Dendritic cell treated with granulocyte-macrophage colony-stimulating factor and Interleukin-4, amounts not matched to agents 40 ng/mL and 50 ng/mL, for 4 days (primary cell): ENCODE measurements around the gene CDC42BPB.

Source experiments
- H3K27ac Mint-ChIP-seq: one replicate; pipeline ENCODE4 v1.8.0; 2022; ENCODE audit warnings: mild to moderate bottlenecking, mixed read lengths
- H3K27me3 Mint-ChIP-seq: one replicate; pipeline ENCODE4 v1.8.0; 2022; ENCODE audit warnings: mild to moderate bottlenecking, mixed read lengths
- H3K36me3 Mint-ChIP-seq: one replicate; pipeline ENCODE4 v1.8.0; 2022; ENCODE audit warnings: low read depth, mixed read lengths
- H3K4me1 Mint-ChIP-seq: one replicate; pipeline ENCODE4 v1.8.0; 2022; ENCODE audit warnings: low read depth, mixed read lengths
- H3K4me3 Mint-ChIP-seq: one replicate; pipeline ENCODE4 v1.8.0; 2022; ENCODE audit warnings: mild to moderate bottlenecking, moderate library complexity, mixed read lengths
- H3K9me3 Mint-ChIP-seq: one replicate; pipeline ENCODE4 v1.8.0; 2022; ENCODE audit warnings: mixed read lengths
- intact Hi-C: fragments of 100-400 bp; cut with micrococcal nuclease; formaldehyde crosslinking; loops from one replicate; pipeline ENCODE4 v1.15.0; 2022

The CDC42BPB gene

GRCh38 chr14:102909911-102910310 lies 147.4 kb downstream of the CDC42BPB start:
- Mint-ChIP-seq H3K4me3 (no peak overlapping the region), H3K27ac (no peak overlapping the region), H3K4me1 (no peaks in the 10 kb centered on the region), H3K36me3 (peaks cover 91% of the 10 kb centered on the region), H3K9me3 (no peaks in the 10 kb centered on the region), H3K27me3 (no peaks in the 10 kb centered on the region)
- intact Hi-C loops: no loop called here

- Mint-ChIP-seq H3K36me3 (peaks cover 96% of the 10 kb centered on the region), H3K9me3 (no peaks in the 10 kb centered on the region), H3K4me3 (no peak overlapping the region), H3K4me1 (no peaks in the 10 kb centered on the region), H3K27me3 (no peaks in the 10 kb centered on the region), H3K27ac (no peak overlapping the region)
- intact Hi-C loops: no loop called here
Observed at GRCh38 chr14:102909462-102909861, 147.9 kb downstream of the CDC42BPB start.

GRCh38 chr14:102908766-102909455 lies 148.4 kb downstream of the CDC42BPB start:
- H3K4me3 Mint-ChIP-seq: no peak overlapping the region
- no peaks in the 10 kb centered on the region for H3K4me1 Mint-ChIP-seq
- H3K36me3 Mint-ChIP-seq: peaks cover 100% of the 10 kb centered on the region
- intact Hi-C loops: no loop called here
- H3K27ac Mint-ChIP-seq: no peak overlapping the region
- no peaks in the 10 kb centered on the region for H3K9me3 Mint-ChIP-seq
- no peaks in the 10 kb centered on the region for H3K27me3 Mint-ChIP-seq

- Mint-ChIP-seq H3K4me3 (no peak overlapping the region), H3K36me3 (peaks cover 100% of the 10 kb centered on the region), H3K4me1 (no peaks in the 10 kb centered on the region)
Observed at GRCh38 chr14:102907980-102908730, 149.2 kb downstream of the CDC42BPB start.

DNA sequence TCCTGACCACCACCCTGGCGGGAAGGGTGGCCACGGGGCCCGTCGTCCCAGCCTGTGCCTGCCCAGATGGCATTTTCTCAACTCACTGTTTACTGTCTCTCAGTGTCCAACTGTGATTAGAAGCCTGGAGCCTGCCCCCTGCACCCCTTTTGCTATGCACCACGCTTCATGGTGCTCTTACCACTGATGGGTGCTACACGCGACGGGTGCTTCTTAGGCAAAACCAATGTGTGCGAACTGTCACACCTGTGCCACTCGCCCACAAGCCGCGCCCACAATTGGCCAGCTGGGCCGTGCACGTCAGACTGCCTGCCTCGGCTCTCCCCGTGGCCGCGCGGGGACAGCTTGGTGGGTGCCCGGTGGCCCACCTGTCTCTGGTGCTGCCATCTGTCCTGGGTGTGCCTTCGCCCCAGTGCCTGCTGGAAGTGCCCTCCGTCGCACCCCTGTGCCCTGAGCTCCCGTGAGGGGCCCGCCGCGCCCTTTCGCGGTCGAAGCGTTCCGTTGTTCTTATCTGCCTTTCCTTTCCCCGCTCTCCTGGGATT lies 150.0 kb downstream of the CDC42BPB start:
- H3K4me1 Mint-ChIP-seq: no peaks in the 10 kb centered on the region
- H3K4me3 Mint-ChIP-seq: no peak overlapping the region
- H3K27me3 Mint-ChIP-seq: no peaks in the 10 kb centered on the region
- no peaks in the 10 kb centered on the region for H3K9me3 Mint-ChIP-seq
- H3K27ac Mint-ChIP-seq: no peak overlapping the region
- intact Hi-C loops: no loop called here
- H3K36me3 Mint-ChIP-seq: peaks cover 100% of the 10 kb centered on the region

More at GRCh38 chr14:102907980-102908730, 149.2 kb downstream of the CDC42BPB start:
- H3K27me3 Mint-ChIP-seq: no peaks in the 10 kb centered on the region
- H3K9me3 Mint-ChIP-seq: no peaks in the 10 kb centered on the region
- intact Hi-C loops: no loop called here
- H3K27ac Mint-ChIP-seq: no peak overlapping the region

DNA sequence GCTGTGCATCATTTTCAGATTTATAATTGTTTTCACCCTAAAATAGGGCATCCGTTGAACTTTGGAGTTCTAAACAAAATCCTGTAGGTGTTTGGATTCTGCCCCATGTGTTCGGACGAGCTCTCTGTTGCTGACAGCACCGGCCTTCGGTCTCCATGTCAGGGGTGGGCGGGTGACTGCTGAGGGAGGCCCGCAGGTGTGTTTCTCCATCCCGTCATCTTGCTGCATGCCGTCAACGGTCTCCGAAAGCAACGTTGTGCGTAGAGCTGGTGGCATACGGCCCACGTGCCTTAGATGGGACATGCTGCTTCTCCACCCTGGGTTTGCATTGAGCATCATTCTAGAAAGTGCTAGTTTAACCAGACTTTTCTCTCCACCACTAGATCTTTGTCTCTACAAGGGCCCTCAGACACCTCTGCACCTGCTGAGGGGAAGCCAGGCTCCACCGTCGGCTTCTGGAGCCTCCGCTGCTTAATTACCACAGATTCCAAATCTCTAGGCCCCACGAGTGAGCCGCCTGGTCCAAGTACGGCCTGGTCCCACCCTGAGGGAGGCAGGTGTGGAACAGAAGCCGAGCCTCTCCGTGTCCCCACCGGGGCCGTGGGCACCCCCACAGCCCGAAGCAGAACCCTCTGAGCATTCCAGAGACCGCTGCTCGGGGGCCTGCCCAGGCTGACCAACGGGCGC lies 150.6 kb downstream of the CDC42BPB start:
- intact Hi-C loops: no loop called here
- no peaks in the 10 kb centered on the region for H3K9me3 Mint-ChIP-seq
- no peaks in the 10 kb centered on the region for H3K27me3 Mint-ChIP-seq
- no peak overlapping the region for H3K27ac Mint-ChIP-seq
- no peaks in the 10 kb centered on the region for H3K4me1 Mint-ChIP-seq
- peaks cover 100% of the 10 kb centered on the region for H3K36me3 Mint-ChIP-seq
- no peak overlapping the region for H3K4me3 Mint-ChIP-seq

DNA sequence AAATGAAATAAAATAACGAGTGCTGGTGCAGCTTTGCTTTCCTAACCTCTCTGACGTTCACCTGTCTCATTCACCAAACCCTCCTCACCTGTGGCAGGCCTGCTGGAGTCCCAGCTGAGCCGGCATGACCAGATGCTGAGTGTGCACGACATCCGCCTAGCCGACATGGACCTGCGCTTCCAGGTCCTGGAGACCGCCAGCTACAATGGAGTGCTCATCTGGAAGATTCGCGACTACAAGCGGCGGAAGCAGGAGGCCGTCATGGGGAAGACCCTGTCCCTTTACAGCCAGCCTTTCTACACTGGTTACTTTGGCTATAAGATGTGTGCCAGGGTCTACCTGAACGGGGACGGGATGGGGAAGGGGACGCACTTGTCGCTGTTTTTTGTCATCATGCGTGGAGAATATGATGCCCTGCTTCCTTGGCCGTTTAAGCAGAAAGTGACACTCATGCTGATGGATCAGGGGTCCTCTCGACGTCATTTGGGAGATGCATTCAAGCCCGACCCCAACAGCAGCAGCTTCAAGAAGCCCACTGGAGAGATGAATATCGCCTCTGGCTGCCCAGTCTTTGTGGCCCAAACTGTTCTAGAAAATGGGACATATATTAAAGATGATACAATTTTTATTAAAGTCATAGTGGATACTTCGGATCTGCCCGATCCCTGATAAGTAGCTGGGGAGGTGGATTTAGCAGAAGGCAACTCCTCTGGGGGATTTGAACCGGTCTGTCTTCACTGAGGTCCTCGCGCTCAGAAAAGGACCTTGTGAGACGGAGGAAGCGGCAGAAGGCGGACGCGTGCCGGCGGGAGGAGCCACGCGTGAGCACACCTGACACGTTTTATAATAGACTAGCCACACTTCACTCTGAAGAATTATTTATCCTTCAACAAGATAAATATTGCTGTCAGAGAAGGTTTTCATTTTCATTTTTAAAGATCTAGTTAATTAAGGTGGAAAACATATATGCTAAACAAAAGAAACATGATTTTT lies 151.9 kb downstream of the CDC42BPB start:
- no peaks in the 10 kb centered on the region for H3K27me3 Mint-ChIP-seq
- no peak overlapping the region for H3K27ac Mint-ChIP-seq
- no peaks in the 10 kb centered on the region for H3K9me3 Mint-ChIP-seq
- peaks cover 100% of the 10 kb centered on the region for H3K36me3 Mint-ChIP-seq
- peaks cover 9% of the 10 kb centered on the region for H3K4me1 Mint-ChIP-seq
- intact Hi-C loops: no loop called here
- H3K4me3 Mint-ChIP-seq: no peak overlapping the region

DNA sequence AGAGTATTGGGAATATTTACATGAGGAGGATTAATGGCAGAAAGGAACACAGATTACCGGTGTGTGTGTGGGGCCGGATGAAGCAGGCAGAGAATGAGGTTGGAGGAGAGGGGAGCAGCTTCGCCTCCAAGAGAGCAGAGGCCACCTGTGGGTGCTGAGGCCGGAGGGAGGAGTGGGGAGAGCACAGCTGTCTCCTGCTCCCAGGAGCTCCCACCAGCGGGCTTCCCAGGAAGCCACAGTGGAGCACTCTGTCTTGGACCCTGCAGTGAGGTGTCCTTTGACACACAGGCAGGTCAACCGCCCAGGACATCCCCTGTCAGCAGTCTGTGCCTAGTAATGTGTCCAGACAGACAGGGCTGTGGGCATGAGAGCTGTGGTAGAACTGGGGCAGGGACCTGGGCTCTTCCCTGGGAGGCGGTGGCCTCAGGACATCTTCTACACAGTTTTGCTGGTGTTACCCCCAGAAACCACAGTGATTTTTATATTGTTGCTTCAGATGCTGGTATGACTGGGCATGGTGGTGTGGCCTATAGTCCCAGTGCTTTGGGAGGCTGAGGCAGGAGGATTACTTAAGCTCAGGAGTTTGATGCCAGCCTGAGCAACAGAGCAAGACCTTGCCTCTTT lies 153.3 kb downstream of the CDC42BPB start:
- intact Hi-C loops: no loop called here
- Mint-ChIP-seq H3K4me3 (no peak overlapping the region), H3K27me3 (no peaks in the 10 kb centered on the region), H3K9me3 (no peaks in the 10 kb centered on the region), H3K4me1 (peaks cover 9% of the 10 kb centered on the region), H3K27ac (no peak overlapping the region), H3K36me3 (peaks cover 100% of the 10 kb centered on the region)

- intact Hi-C loops: no loop called here
- Mint-ChIP-seq H3K9me3 (no peaks in the 10 kb centered on the region), H3K4me3 (no peak overlapping the region), H3K4me1 (peaks cover 9% of the 10 kb centered on the region), H3K36me3 (peaks cover 100% of the 10 kb centered on the region), H3K27ac (no peak overlapping the region), H3K27me3 (no peaks in the 10 kb centered on the region)
Observed at GRCh38 chr14:102903248-102903888, 154.0 kb downstream of the CDC42BPB start.

- Mint-ChIP-seq H3K27ac (peak overlapping the region; percentile 47), H3K9me3 (no peaks in the 10 kb centered on the region), H3K36me3 (peaks cover 100% of the 10 kb centered on the region), H3K4me3 (no peak overlapping the region), H3K4me1 (peaks cover 9% of the 10 kb centered on the region), H3K27me3 (no peaks in the 10 kb centered on the region)
- intact Hi-C loops: no loop called here
Observed at GRCh38 chr14:102902523-102903247, 154.7 kb downstream of the CDC42BPB start.

GRCh38 chr14:102902086-102902485 lies 155.3 kb downstream of the CDC42BPB start:
- H3K27me3 Mint-ChIP-seq: no peaks in the 10 kb centered on the region
- H3K9me3 Mint-ChIP-seq: no peaks in the 10 kb centered on the region
- intact Hi-C loops: no loop called here
- H3K4me1 Mint-ChIP-seq: peaks cover 9% of the 10 kb centered on the region
- H3K36me3 Mint-ChIP-seq: peaks cover 100% of the 10 kb centered on the region
- peak overlapping the region; percentile 47 for H3K27ac Mint-ChIP-seq
- no peak overlapping the region for H3K4me3 Mint-ChIP-seq

DNA sequence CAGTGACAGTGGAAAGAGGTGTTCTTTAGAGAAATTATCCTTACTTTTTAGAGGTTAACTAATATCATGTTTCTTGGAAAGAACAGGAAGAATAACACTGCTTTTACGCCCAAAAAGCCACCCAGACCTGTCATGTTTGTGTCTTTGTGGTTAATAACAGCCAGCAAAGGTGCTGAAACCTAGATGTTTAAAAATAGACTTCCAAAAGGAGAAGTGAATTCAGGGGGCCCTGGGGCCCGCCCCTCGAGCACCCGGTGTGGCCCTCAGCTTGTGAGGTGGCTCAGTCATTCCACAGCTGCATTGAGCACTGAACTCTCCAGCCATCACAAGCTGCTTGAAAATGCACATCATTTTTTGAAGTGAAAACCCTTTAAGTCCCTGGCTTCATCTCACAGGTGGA lies 155.7 kb downstream of the CDC42BPB start:
- Mint-ChIP-seq H3K4me3 (no peak overlapping the region), H3K4me1 (peaks cover 9% of the 10 kb centered on the region), H3K36me3 (peaks cover 100% of the 10 kb centered on the region), H3K27ac (no peak overlapping the region), H3K27me3 (no peaks in the 10 kb centered on the region), H3K9me3 (no peaks in the 10 kb centered on the region)
- intact Hi-C loops: no loop called here
